ENCODE data around the gene SOX10.

Gene SOX10

DNA sequence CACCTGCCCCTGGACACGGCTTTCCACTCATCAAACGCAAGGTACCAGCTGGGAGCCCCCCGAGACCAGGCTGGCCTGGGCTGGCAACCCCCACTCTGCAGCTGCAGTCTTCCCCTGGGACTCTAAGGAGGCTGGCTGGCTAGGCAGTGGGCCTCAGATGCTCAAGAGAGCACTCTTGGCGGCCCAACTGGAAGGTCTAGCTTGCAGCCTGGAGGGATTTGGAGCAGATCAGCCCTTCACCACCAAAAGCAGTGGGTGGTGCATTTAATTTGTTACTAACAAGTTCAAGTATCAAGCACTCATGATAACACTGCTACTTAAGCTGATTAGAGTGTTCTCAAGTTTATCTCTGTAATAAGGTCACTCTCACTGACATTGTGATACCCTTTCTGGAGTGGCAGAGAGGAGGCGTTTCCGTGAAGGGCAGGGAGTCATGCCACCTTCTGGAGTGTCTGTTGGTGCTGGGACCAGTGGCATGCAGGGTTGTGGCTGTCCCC, 52.4 kb downstream of the SOX10 start:
- no peak for DNase-seq (ENCODE audit: low read depth in 2 of 2)

DNA sequence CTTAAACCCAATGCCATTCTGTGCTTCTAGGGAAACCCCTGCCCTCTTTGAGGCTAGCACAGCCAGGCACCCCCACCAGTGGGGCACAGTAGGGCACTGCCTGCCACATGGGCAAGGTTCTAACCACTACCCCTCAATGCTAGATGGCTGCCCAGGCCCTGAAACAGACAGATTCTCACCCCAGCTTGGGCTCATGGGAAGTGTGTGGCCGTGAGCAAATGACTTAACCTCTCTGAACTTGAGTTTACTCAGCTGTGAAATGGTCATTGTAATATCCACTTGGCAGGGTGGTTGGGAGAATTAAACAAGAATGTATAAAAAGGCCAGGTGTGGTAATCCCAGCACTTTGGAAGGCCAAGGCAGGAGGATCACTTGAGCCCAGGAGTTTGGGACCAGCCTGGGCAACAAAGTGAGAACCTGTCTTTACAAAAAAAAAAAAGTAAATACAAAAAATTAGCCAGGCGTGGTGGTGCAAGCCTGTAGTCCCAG, 53.4 kb downstream of the SOX10 start:
- no peak for DNase-seq (ENCODE audit: low read depth in 2 of 2)

DNA sequence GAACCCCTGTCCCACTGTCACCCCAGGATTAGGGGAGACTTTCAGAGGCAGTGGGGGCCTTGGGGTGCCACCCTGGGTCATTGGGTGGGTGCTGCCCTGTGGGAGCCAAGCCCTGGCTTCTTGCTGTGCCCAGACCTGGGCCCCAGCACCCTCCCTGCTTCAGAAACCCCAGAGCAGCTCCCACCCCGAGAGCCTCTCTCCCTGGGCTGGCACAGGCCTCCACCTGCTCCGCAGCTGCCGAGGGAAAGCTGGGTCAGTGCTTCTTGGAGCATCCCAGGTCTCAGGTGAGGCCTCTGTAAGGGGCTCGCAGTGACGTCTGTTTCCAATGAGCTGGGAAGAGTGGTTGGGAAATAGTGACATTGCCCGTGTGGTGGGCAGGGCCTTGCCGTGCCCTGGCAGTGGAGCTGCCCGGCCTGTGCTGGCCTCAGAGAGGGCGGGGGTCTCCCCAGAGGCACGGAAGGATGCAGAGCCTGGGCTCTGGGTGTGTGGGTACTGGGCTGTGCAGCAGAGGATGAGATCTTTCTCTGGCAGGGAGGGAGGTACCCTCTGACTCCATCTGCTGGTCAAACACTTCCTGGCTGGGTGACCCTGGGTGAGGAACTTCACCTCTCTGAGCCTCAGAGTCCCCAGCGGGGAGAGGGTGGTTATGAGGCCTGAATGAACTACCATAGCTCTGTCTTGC, 53.9 kb downstream of the SOX10 start:
- no peak for DNase-seq (ENCODE audit: low read depth in 2 of 2)

DNA sequence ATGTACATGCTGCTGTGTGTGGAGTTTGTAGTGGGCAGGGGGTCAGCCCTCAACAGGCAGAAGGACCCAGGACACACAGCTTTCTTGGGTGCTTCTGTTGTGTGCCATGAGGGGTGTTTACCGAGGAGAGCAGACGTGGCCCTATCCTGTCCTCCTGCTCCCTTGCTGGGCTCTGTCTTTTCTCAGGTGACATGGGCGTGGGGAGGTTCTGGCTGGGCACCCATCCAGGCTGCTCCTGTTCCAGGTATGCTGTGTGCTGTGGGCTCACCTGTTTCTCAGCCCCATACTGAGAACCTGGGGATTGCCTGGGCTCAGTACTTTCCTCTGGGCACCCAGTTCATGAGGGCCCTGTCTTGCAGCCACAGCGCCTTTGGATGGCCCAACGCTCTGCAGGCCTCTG, 55.0 kb downstream of the SOX10 start:
- no peak for DNase-seq (ENCODE audit: low read depth in 2 of 2)

DNA sequence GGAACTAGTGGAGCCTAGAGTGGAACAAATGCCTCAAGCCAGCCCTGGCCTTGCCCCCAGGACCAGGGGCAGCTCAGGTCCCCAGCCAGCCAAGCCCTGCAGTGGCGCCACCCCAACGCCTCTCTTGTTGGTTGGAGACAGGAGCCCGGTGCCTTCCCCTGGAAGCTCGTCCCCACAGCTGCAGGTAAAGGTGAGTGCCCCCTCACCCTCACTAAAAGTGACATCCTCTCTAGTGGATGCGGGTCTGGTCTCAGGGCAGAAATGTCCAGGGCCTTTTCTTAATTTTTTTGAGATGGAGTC, 56.8 kb downstream of the SOX10 start:
- no peak for DNase-seq (ENCODE audit: low read depth in 2 of 2)

DNA sequence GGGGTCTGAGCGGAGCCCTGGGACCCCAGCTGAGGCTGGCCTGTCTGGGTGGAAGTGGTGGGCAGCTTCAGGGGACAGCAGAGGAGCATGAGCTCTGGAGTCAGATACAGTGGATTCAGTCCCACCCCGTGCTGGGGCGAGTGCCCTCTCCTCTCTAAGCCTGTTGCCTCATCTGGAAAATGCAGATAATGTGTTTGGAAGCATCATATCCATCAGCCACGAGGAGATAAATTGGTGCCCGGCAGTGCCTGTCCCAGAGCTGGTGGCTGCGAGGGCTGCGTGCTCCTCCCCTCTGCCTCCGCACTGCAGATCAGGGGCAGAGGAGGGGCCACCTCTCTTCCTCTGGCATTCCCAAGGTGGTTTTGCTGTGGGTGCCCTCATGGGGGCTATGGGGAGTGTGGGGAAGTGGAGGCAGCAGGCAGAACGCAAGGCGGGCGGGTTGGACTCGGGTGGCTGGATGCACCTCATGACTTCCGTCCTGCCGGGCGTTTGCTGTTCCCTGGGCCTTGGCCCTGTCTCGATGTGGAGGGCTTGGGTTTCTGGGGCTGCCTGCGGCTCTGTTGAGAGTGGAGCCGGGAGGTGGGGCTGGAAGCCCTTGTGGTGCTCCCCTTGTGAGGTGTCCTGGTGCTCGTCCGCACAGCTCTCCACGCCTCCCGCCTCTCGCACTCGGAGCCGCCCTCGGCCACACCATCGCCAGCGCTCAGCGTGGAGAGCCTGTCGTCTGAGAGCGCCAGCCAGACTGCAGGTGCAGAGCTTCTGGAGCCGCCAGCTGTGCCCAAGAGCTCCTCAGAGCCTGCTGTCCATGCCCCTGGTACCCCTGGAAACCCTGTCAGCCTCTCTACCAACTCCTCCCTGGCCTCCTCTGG, 57.4 kb downstream of the SOX10 start:
- no peak for DNase-seq (ENCODE audit: low read depth in 2 of 2)

DNA sequence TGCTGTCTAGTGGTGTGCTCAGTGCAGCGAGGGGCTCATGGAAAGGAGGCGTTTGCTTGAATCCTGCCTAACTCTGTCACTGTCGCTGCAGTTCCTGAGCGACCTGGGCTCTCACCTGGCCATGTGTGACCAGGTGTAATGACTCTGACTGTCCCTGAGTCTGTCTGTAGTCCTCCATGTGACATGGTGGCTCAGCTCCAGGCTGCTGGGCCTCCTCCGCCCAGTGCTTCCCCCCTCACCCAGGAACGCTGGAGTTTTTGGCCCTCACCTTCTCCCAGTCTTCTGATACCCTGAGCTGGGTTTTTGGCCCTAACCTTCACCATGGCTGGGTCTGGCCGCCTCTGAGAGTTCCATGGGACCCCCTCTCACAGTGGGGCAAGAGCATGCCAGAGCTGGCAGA, 58.0 kb downstream of the SOX10 start:
- DNase-seq (ENCODE audit: low read depth in 2 of 2) = no peak

DNA sequence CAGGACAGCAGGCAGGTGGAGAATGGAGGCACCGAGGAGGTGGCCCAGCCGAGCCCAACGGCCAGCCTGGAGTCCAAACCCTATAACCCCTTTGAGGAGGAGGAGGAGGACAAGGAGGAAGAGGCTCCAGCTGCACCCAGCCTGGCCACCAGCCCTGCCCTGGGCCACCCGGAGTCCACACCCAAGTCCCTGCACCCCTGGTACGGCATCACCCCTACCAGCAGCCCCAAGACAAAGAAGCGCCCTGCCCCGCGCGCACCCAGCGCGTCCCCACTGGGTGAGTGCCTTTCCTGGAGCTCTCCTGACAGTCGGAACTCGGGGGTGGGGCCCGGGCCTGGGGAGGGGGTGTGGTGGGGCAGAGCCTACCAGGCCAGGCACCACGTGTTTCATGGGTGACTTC, 58.6 kb downstream of the SOX10 start:
- no peak for DNase-seq (ENCODE audit: low read depth in 2 of 2)

DNA sequence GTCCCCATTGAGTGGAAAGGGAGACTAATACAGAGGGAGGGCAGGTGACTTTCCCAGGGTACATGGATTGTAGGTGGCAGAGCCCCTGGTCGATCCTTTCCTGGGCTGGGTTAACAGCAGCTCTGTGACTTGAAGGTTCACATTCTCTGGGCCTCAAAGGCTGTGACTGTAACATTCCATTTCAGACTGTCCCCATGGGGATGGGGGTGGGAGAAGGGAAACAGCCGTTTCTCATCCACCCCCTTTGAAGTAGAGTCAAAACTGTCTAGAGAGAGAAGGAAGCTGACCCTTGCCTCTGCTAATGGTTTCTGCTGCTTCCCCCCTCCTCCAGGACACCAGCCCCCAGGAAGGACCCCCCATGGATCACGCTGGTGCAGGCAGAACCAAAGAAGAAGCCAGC, 59.0 kb downstream of the SOX10 start:
- DNase-seq (ENCODE audit: low read depth in 2 of 2) = no peak

DNA sequence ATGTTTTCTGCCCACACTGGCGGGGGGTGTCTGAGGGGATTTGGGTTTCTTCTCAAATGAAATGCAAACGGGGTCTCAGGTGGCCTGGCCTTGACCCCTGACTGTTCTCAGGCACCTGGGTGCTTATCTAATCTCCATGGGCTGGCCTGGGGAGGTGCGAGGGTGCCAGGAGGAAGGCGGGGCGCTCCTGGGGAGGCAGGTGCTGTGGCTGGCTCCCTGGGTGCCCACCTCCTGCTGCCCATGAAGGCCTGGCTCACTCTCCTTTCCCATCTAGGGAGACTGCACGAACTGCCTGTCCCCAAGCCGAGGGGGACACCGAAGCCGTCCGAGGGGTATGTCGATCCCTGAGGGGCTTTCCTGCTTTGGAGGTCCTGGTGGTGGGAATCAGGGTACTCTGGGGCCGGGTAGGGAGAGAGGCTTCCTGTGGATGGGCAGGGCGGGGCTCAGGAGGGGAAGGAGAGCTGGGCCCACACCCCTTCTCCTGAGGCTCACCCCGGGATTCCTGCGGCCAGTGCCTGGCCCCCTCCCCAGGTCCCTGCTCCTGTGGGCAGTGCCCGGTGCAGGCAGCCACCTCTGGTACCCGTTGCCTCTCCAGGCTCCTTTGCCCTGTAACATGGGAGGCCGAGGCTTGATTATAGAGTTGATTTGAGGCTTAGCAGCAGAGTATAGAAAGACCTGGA, 59.8 kb downstream of the SOX10 start:
- no peak for DNase-seq (ENCODE audit: low read depth in 2 of 2)

DNA sequence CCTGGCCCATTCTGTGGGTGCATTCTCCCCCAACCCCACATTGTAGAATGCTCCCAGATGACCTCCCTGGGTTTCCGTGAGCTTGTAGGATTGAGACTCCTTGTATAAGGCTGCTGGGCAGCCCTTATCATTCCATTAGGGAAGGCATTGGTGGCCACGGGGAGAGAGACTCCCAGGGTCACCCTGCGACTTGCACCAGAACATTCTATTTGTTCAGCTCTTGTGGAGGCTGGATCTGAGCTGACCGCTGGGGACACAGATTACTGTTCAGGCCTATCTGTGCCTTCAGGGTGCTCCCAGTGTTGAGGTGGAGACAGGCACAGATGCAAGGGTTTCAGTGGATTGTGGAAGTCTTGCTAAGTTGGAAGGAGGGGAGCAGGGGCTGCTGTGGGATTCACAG, 60.4 kb downstream of the SOX10 start:
- no peak for DNase-seq (ENCODE audit: low read depth in 2 of 2)

Measured in stimulated activated CD4-positive, alpha-beta T cell treated with anti-CD3 and anti-CD28 coated beads, Interleukin-1b, Interleukin-23, amount 100 ng/mL, for 1 hour (primary cell).